CD14-positive monocyte (primary cell): Measurements from ENCODE around the gene CDH23. TPM values are rescaled to one million over a fixed set of nuclear protein-coding genes. Genes with fewer than 3 reads are reported as not detected.

ENCODE experiments used
- DNase-seq, 3 donors: peaks; one replicate each; pipeline ENCODE4 v3.0.0-alpha.2; 2011 to 2022
- H2AFZ ChIP-seq: 2 replicates; pipeline ENCODE4 v1.6.0; 2012; ENCODE audit warnings: mild to moderate bottlenecking, low read depth, low read length, inconsistent platforms; ENCODE audit not compliant: insufficient read depth, poor library complexity, severe bottlenecking
- H3K27ac ChIP-seq, 2 donors: 1 replicate in 1 of 2; 2 replicates in 1 of 2; pipeline ENCODE4 v1.5.1; 2012 to 2013; ENCODE audit warnings: low read length in 2 of 2, control low read depth in 1 of 2, inconsistent platforms in 1 of 2, low read depth in 1 of 2, mild to moderate bottlenecking in 1 of 2
- H3K27me3 ChIP-seq, 2 donors: one replicate each; pipeline versions ENCODE4 v1.6.0 to v1.6.1; 2011 to 2013; ENCODE audit warnings: low read length in 2 of 2; ENCODE audit not compliant: control insufficient read depth in 2 of 2, insufficient read depth in 2 of 2
- H3K36me3 ChIP-seq, 2 donors: replicated peaks in 1 of 2; 1 replicate in 1 of 2; 2 replicates in 1 of 2; pipeline versions ENCODE4 v1.5.1 to v1.6.1; 2012 to 2013; ENCODE audit warnings: low read length in 2 of 2, control low read depth in 1 of 2, inconsistent platforms in 1 of 2, mild to moderate bottlenecking in 1 of 2; ENCODE audit not compliant: insufficient read depth in 2 of 2, control insufficient read depth in 1 of 2
- H3K4me1 ChIP-seq, 2 donors: 1 replicate in 1 of 2; 2 replicates in 1 of 2; pipeline versions ENCODE4 v1.5.1 to v1.6.1; 2012 to 2013; ENCODE audit warnings: low read length in 2 of 2, control low read depth in 1 of 2, inconsistent platforms in 1 of 2, mild to moderate bottlenecking in 1 of 2, moderate library complexity in 1 of 2; ENCODE audit not compliant: insufficient read depth in 2 of 2, control insufficient read depth in 1 of 2
- H3K4me2 ChIP-seq: replicated peaks from 2 replicates; pipeline ENCODE3; 2012; ENCODE audit warnings: low read length, moderate library complexity, mild to moderate bottlenecking; ENCODE audit not compliant: poor library complexity, severe bottlenecking; ENCODE audit errors: extremely low read depth
- H3K4me3 ChIP-seq, 3 experiments: fragments of 200-600 bp in 1 of 3; sonication (generic) in 1 of 3; replicated peaks in 1 of 3; 1 replicate in 2 of 3; 2 replicates in 1 of 3; pipeline ENCODE4 v1.5.1; 2011 to 2013; ENCODE audit warnings: low read length in 3 of 3, mild to moderate bottlenecking in 3 of 3, control low read depth in 2 of 3, low read depth in 2 of 3, inconsistent platforms in 1 of 3, moderate library complexity in 1 of 3
- H3K79me2 ChIP-seq: 2 replicates; pipeline ENCODE4 v1.6.0; 2012; ENCODE audit warnings: mild to moderate bottlenecking, control low read depth, inconsistent platforms, low read length, moderate library complexity; ENCODE audit not compliant: insufficient read depth
- H3K9ac ChIP-seq: 2 replicates; pipeline ENCODE4 v1.6.0; 2017; ENCODE audit warnings: low read length, mild to moderate bottlenecking; ENCODE audit not compliant: insufficient read depth, poor library complexity, severe bottlenecking
- H3K9me3 ChIP-seq, 2 donors: replicated peaks in 1 of 2; 1 replicate in 1 of 2; 2 replicates in 1 of 2; pipeline versions ENCODE4 v1.5.1 to v1.6.1; 2012 to 2013; ENCODE audit warnings: low read length in 2 of 2, control low read depth in 1 of 2; ENCODE audit not compliant: control insufficient read depth in 1 of 2, insufficient read depth in 1 of 2
- H4K20me1 ChIP-seq: 2 replicates; pipeline ENCODE4 v1.6.0; 2012; ENCODE audit warnings: mild to moderate bottlenecking, low read length, control low read depth, moderate library complexity; ENCODE audit not compliant: insufficient read depth
- H3K27ac Mint-ChIP-seq, 7 donors: one replicate each; pipeline ENCODE4 v1.8.0; 2020; ENCODE audit warnings: mild to moderate bottlenecking in 7 of 7, mixed read lengths in 7 of 7, moderate library complexity in 6 of 7, inconsistent platforms in 2 of 7
- H3K27me3 Mint-ChIP-seq, 3 donors: one replicate each; pipeline ENCODE4 v1.8.0; 2021 to 2022; ENCODE audit warnings: low read depth in 3 of 3, mild to moderate bottlenecking in 3 of 3, mixed read lengths in 3 of 3, moderate library complexity in 3 of 3, inconsistent platforms in 1 of 3
- H3K36me3 Mint-ChIP-seq, 2 donors: one replicate each; pipeline ENCODE4 v1.8.0; 2020; ENCODE audit warnings: mixed read lengths in 2 of 2, inconsistent platforms in 1 of 2, mild to moderate bottlenecking in 1 of 2
- H3K4me1 Mint-ChIP-seq: one replicate; pipeline ENCODE4 v1.8.0; 2020; ENCODE audit warnings: mild to moderate bottlenecking, mixed read lengths
- H3K4me3 Mint-ChIP-seq, 2 donors: one replicate each; pipeline ENCODE4 v1.8.0; 2020; ENCODE audit warnings: mild to moderate bottlenecking in 2 of 2, mixed read lengths in 2 of 2, moderate library complexity in 1 of 2
- H3K9me3 Mint-ChIP-seq, 7 donors: one replicate each; pipeline ENCODE4 v1.8.0; 2020 to 2022; ENCODE audit warnings: mixed read lengths in 7 of 7, mild to moderate bottlenecking in 6 of 7, moderate library complexity in 6 of 7, inconsistent platforms in 2 of 7
- WGBS: methylation state at CpG from one replicate; pipeline ENCODE4 v1.1.5; 2013; ENCODE audit warnings: missing lambda C conversion rate; ENCODE audit not compliant: insufficient coverage; 5-methylcytosine and 5-hydroxymethylcytosine counted together
- intact Hi-C, 2 donors: fragments of 100-400 bp; cut with micrococcal nuclease; formaldehyde crosslinking; loops; one replicate each; pipeline versions ENCODE4 v1.15.0 to v1.15.1; 2023
- polyA plus RNA-seq, 3 donors: library from polyadenylated mRNA; depleted of rRNA in 1 of 3; unstranded in 2 of 3; stranded (reverse) in 1 of 3; fragments of 300-500 nt in 2 of 3; fragments of >200 nt in 1 of 3; fragmentation: Illumina TruSeq in 2 of 3; gene quantifications; 1 replicate in 2 of 3; 2 replicates in 1 of 3; pipeline ENCODE4 v1.2.3, GENCODE V29; 2012 to 2021
- TF ChIP-seq, protein P1 (sequence below): fragments of 200-600 bp; IDR thresholded peaks from one replicate; pipeline ENCODE4 v1.8.0; 2022; ENCODE audit warnings: antibody characterized with exemption, mild to moderate bottlenecking

Gene CDH23
- polyA plus RNA-seq, 3 donors, result 8.2 to 36.2 (median 10.5) TPM

DNA sequence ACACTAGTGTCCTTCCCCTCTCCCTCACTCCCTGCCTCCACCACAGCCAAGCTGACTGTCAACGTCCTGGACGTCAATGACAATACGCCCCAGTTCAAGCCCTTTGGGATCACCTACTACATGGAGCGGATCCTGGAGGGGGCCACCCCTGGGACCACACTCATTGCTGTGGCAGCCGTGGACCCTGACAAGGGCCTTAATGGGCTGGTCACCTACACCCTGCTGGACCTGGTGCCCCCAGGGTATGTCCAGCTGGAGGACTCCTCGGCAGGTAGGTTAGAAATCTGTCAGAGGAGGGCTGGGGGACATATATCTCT is 401.5 kb downstream of the CDH23 start:
- Histone ChIP-seq H3K27ac (no peak overlapping the region), H3K4me2 (no peak overlapping the region), H2AFZ (no peak overlapping the region), H4K20me1 (peaks cover 4% of the 10 kb centered on the region), H3K9ac (no peak overlapping the region), H3K79me2 (no peaks in the 10 kb centered on the region), H3K36me3 (no peaks in the 10 kb centered on the region), H3K27me3 (no peaks in the 10 kb centered on the region), H3K9me3 (no peaks in the 10 kb centered on the region), H3K4me3 (no peak overlapping the region), H3K4me1 (peaks cover 41 to 59% of the 10 kb centered on the region in 2 donors)
- WGBS, result 60% methylated on average over 6 of the region's 6 CpGs
- Mint-ChIP-seq H3K27me3 (peaks cover 3 to 8% (median 5%) of the 10 kb centered on the region in 3 donors), H3K4me3 (no peak overlapping the region), H3K4me1 (peaks cover 52% of the 10 kb centered on the region), H3K36me3 (no peaks in the 10 kb centered on the region), H3K27ac (no peak overlapping the region), H3K9me3 (peaks cover 0 to 6% (median 0%) of the 10 kb centered on the region in 7 donors)
- intact Hi-C loops, result no loop called here
- DNase-seq, result no peak
- TF ChIP-seq, protein P1, sequence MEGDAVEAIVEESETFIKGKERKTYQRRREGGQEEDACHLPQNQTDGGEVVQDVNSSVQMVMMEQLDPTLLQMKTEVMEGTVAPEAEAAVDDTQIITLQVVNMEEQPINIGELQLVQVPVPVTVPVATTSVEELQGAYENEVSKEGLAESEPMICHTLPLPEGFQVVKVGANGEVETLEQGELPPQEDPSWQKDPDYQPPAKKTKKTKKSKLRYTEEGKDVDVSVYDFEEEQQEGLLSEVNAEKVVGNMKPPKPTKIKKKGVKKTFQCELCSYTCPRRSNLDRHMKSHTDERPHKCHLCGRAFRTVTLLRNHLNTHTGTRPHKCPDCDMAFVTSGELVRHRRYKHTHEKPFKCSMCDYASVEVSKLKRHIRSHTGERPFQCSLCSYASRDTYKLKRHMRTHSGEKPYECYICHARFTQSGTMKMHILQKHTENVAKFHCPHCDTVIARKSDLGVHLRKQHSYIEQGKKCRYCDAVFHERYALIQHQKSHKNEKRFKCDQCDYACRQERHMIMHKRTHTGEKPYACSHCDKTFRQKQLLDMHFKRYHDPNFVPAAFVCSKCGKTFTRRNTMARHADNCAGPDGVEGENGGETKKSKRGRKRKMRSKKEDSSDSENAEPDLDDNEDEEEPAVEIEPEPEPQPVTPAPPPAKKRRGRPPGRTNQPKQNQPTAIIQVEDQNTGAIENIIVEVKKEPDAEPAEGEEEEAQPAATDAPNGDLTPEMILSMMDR, result no peak

DNA sequence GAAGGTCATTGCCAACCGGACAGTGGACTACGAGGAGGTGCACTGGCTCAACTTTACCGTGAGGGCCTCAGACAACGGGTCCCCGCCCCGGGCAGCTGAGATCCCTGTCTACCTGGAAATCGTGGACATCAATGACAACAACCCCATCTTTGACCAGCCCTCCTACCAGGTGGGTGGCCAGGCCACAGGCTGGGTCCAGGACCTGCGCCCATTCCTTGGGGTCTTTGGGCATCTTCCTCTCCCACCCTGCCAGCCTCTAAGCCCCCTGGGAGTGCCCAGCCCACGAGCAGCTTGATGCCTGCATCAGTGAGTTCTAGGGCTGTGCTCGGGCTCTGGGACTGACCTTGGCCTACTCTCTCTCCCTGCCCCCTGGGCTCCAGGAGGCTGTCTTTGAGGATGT is 402.4 kb downstream of the CDH23 start:
- H3K36me3 ChIP-seq, result no peaks in the 10 kb centered on the region
- H4K20me1 ChIP-seq, result peaks cover 4% of the 10 kb centered on the region
- DNase-seq, result no peak
- no peak overlapping the region for H2AFZ ChIP-seq
- TF ChIP-seq, protein P1, result no peak
- WGBS, result 100% methylated on average over 5 of the region's 10 CpGs
- Mint-ChIP-seq H3K4me1 (peaks cover 59% of the 10 kb centered on the region), H3K9me3 (peaks cover 0 to 6% (median 0%) of the 10 kb centered on the region in 7 donors), H3K36me3 (no peaks in the 10 kb centered on the region), H3K27ac (no peak overlapping the region), H3K27me3 (peaks cover 3 to 5% (median 3%) of the 10 kb centered on the region in 3 donors), H3K4me3 (no peak overlapping the region)
- H3K4me3 ChIP-seq, result no peak overlapping the region
- peaks cover 50 to 67% of the 10 kb centered on the region in 2 donors for H3K4me1 ChIP-seq
- no peak overlapping the region for H3K9ac ChIP-seq
- no peaks in the 10 kb centered on the region for H3K9me3 ChIP-seq
- no peaks in the 10 kb centered on the region for H3K79me2 ChIP-seq
- no peaks in the 10 kb centered on the region for H3K27me3 ChIP-seq
- H3K27ac ChIP-seq, result no peak overlapping the region
- no peak overlapping the region for H3K4me2 ChIP-seq
- intact Hi-C loops, result no loop called here
